ENCODE measurements around the gene CELF4.
"Not testable (repeated sequence)": the region's sequence is repeated elsewhere in the genome, so short reads cannot be mapped to it uniquely, and the experiment has no call there.

The CELF4 gene

GRCh38 chr18:37385846-37386778 is 179.5 kb downstream of the CELF4 start:
- no peak for DNase-seq

- DNase-seq = no peak
Observed at GRCh38 chr18:37383846-37384595, 181.6 kb downstream of the CELF4 start.

GRCh38 chr18:37383036-37383785 is 182.4 kb downstream of the CELF4 start:
- no peak for DNase-seq

GRCh38 chr18:37381554-37381953 is 184.0 kb downstream of the CELF4 start:
- no peak for DNase-seq

- no peak for DNase-seq
Observed at GRCh38 chr18:37380546-37381110, 185.0 kb downstream of the CELF4 start.

GRCh38 chr18:37378336-37379010 is 187.1 kb downstream of the CELF4 start:
- DNase-seq = no peak

- no peak for DNase-seq
Observed at GRCh38 chr18:37375181-37375580, 190.4 kb downstream of the CELF4 start.

GRCh38 chr18:37368110-37368954 is 197.3 kb downstream of the CELF4 start:
- no peak for DNase-seq

- no peak for DNase-seq
Observed at GRCh38 chr18:37364237-37364636, 201.4 kb downstream of the CELF4 start.

GRCh38 chr18:37362158-37362890 is 203.3 kb downstream of the CELF4 start:
- DNase-seq = no peak

- no peak for DNase-seq
Observed at GRCh38 chr18:37361335-37362157, 204.1 kb downstream of the CELF4 start.

GRCh38 chr18:37358061-37358460 is 207.5 kb downstream of the CELF4 start:
- not testable (repeated sequence) for DNase-seq

GRCh38 chr18:37355772-37356171 is 209.8 kb downstream of the CELF4 start:
- DNase-seq = no peak

GRCh38 chr18:37351110-37351509 is 214.5 kb downstream of the CELF4 start:
- no peak for DNase-seq

- no peak for DNase-seq
Observed at GRCh38 chr18:37348729-37349128, 216.9 kb downstream of the CELF4 start.

GRCh38 chr18:37346048-37346447 is 219.6 kb downstream of the CELF4 start:
- no peak for DNase-seq

GRCh38 chr18:37343542-37343851 is 222.1 kb downstream of the CELF4 start:
- DNase-seq = no peak

GRCh38 chr18:37341473-37342086 is 224.0 kb downstream of the CELF4 start:
- no peak for DNase-seq

GRCh38 chr18:37341016-37341415 is 224.6 kb downstream of the CELF4 start:
- DNase-seq = no peak

Data from activated T-cell treated with anti-CD3 and anti-CD28 coated beads, Interleukin-2, amount 50 U/mL, for 1 hour (primary cell).